Measurements from ENCODE around the gene CR1L.
"Not testable (repeated sequence)": the region's sequence is repeated elsewhere in the genome, so short reads cannot be mapped to it uniquely, and the experiment has no call there.

Gene CR1L

DNA sequence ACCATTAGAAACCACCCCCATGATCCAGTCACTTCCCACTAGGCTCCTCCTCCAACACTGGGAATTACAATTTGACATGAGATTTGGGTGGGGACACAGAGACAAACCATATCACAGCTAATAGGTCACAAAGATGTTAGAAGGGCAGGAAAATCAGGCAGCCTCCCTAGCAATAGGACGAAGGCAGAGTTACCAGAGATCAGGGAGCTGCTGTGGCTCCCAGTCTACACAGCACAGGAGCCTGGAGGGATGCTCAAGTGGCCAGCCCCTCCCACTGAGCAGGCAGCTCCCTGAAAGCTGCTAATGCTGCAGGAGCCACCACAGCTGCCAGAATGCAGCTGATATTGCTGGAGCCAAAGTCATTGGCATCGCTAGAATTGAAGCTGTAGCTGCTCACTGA lies 51.0 kb downstream of the CR1L start:
- DNase-seq, result no peak
- TF ChIP-seq GATA1 (IDR thresholded peaks at IDR 0.05; ENCODE audit: low read depth, low read length) (no peak), POLR2A (IDR thresholded peaks at IDR 0.05; ENCODE audit: low read length) (no peak)

DNA sequence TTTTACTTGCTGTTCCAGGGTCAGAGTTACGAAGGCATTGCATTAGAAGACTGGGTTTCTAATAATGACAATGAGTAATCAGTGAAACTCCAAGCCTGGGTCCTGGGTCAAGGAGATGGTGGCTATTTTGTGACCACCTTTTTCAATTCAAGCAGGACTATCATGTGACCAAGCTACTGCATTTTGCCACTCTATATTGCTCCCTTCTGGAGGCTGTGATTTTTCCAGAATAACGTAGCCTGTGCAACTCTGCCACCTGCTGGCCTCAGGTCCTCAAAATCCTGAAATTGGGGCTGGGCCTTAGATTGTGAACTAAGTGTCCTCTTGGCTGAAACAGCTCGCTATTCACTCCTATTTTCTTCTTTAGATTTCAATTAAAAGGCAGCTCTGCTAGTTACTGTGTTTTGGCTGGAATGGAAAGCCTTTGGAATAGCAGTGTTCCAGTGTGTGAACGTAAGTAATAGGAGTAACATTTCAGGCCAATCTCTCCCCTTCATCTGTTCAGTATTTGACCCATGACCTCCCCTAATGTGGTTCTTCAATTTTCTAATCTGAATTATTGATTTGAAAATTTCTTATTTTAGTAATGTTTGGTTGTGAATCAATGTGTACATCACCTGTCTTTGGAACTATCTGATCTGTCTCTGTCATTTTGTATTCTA lies 54.0 kb downstream of the CR1L start:
- peak; percentile 68 to 83 for DNase-seq
- TF ChIP-seq GATA1 (IDR thresholded peaks at IDR 0.05; ENCODE audit: low read depth, low read length), result no peak

DNA sequence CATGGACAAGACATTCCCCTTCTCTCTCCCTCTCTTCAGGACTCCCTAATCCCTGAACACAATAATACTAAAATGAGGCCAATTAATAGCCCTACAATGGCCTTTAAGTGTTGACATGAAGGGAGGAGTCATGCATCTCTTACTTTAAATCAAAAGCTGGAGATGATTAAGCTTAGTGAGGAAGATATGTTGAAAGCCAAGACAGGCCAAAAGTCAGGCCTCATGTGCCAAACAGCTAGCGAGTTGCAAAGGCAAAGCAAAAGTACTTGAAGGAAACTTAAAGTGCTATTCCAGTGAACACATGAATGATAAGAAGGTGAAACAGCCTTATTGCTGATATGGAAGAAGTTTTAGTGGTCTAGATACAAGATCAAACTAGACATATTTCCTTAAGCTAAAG lies 57.4 kb downstream of the CR1L start:
- no peak for DNase-seq
- TF ChIP-seq POLR2A (IDR thresholded peaks at IDR 0.05; ENCODE audit: low read length), result no peak

DNA sequence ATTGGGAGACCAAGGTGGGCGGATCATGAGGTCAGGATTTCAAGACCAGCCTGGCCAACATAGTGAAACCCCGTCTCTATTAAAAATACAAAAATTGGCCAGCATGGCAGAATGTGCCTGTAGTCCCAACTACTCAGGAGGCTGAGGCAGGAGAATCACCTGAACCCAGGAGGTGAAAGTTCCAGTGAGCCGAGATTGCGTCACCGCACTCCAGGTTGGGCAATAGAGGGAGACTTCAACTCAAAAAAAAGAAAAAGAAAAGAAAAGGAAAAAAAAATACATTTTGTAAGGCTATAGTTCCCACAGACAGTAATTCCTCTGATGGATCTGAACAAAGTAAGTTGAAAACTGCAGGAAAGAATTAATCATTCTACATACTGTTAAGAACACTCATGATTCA lies 58.8 kb downstream of the CR1L start:
- TF ChIP-seq POLR2A (IDR thresholded peaks at IDR 0.05; ENCODE audit: low read length), result no peak
- TF ChIP-seq GATA1 (IDR thresholded peaks at IDR 0.05; ENCODE audit: low read depth, low read length), result no peak
- no peak for DNase-seq

DNA sequence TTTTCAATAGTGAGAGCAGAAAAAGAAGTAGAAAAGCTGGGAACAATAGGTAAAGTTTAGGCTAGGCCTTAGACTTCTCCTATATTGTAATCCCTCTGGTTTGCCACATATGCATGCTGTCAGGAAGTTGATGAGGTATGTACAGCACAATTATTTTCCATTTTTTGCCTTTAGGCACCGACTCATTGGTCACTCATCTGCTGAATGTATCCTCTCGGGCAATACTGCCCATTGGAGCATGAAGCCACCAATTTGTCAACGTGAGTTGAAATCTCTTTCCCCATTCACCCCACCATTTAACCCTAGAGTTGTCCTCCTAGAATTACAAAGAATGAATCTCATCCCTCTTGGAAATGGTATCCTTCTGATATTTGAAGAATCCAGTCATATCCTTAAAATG lies 63.1 kb downstream of the CR1L start:
- not testable (repeated sequence) for DNase-seq

DNA sequence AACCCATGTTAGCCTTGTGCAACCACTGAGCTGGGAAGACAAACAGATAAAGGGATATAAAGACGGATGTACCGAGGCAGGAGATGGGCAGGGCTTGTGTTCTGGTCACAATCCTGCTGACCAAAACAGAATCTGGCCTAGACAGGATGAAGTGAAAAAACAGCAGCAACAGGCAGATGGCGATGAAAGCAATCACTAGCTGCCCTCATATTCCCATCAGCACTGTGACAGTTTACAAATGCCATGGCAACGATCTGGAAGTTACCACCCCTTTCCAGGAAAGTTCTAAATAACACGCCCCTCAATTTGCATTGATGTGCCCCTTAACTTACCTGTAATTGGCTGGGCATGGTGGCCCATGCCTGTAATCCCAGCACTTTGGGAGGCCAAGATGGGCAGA lies 66.4 kb downstream of the CR1L start:
- DNase-seq, result peak; percentile 35 to 47
- TF ChIP-seq POLR2A (IDR thresholded peaks at IDR 0.05; ENCODE audit: low read length) (no peak), GATA1 (IDR thresholded peaks at IDR 0.05; ENCODE audit: low read depth, low read length) (no peak)

DNA sequence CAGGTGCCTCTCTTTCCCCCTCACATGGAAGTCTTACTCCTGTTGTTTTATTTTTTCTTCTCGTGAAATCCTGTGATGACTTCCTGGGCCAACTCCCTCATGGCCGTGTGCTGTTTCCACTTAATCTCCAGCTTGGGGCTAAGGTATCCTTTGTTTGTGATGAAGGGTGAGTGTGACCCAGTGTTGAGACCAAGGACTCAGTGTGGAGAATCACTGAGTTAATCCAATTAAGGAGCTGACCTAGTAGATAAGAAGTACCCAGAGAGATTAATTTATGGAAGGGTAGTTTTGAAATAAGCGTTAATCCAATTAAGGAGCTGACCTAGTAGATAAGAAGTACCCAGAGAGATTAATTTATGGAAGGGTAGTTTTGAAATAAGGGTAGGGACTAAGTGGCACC lies 67.8 kb downstream of the CR1L start:
- not testable (repeated sequence) for DNase-seq

DNA sequence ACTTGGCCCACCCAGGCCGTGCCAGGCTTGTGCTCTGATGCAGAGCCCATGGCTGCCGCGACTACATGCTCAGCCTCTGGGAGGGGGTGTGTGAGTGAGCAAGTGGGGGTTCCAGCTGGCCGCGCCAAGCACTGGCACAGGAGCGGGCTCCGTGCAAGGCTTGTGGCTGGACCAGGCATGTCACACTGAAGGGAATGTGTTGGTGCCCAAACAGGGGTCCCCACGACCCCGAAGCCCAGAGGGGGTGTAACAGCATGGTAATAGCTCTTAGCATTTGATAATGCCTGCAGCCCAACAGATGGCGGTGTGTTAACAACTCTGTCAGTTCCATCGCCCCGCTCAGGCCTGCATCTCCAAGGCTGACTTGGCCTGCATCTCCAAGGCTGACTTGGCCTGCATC lies 68.6 kb downstream of the CR1L start:
- DNase-seq, result no peak
- TF ChIP-seq GATA1 (IDR thresholded peaks at IDR 0.05; ENCODE audit: low read depth, low read length) (no peak), POLR2A (IDR thresholded peaks at IDR 0.05; ENCODE audit: low read length) (no peak)

DNA sequence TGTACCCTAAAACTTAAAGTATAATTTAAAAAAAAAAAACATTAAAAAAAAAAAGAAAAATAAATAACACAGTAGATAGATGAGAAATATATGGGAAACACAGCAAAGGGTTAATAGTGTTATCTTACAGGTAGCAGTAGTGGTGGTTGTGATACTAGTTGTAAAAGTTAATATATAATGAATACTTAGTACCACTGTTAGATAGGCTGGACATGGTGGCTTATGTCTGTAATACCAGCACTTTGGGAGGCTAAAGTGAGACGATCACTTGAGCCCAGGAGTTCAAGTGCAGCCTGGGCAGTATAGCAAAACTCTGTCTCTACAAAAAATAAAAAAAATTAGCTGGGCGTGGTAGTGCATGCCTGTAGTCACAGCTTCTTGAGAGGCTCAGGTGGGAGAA lies 74.3 kb downstream of the CR1L start:
- TF ChIP-seq POLR2A (IDR thresholded peaks at IDR 0.05; ENCODE audit: low read length), result no peak
- TF ChIP-seq GATA1 (IDR thresholded peaks at IDR 0.05; ENCODE audit: low read depth, low read length), result no peak

DNA sequence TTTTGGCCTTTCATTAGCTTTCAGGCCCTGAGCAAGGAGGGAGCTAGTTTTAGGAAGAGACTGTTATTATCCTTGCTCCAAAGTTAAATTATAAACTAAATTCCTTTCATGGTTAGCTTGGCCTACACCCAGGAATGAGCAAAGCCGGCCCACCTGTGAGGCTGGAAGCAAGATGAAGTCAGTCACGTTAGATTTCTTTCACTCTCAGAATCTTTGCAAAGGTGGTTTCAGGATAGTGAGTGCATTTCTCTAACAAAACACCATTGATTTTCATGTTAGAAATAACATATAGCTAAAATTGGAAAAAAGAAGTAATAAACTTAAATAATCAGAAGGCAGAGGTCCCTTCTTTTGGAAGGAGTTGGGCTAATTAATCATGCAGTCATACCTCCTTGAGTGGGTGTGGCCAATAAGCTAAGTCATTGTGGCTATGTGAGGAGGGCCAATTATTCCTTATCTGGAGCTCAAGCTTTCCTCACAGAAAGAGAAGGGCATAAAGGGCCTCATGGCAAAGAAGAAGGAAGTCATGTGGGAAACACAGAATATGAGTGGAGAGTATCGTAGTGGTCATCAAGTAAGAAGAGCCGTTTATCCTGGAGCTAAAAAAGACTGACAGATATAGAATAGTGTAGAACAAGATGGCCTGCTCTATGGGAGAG lies 83.4 kb downstream of the CR1L start:
- peak; percentile 57 to 77 for DNase-seq

More for the DNA sequence above, 74.3 kb downstream of the CR1L start:
- DNase-seq, result no peak

DNA sequence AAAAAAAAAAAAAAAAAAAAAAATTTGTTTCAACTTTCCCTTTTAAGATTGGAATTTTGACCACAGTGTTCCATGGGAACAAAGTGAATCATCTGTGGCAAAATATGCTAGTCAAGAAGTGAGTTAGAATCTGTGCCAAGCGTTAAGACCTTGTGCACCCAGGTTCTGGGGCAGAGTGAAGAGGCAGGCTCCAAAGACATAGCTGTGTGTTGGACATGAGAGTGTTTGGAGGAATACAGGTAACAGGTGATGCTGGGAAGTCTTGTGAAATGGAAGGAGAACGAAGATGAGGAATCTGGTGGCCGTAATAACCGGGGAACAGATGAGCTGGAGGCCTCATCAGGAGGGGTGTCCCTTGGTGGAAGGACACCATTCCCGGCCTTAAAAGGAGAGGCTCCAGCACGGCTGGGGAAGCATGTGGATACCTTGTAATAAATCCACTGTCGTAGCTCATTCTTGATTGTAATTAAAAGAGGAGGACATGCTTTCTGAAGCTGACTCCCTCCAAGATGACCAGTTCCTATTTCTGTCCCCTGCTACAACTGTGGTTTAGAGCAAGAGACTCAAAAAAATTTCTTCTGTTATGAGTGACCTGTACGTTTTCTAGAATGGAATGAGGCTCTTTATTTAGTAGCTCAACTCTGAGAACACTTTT lies 92.7 kb downstream of the CR1L start:
- not testable (repeated sequence) for DNase-seq

DNA sequence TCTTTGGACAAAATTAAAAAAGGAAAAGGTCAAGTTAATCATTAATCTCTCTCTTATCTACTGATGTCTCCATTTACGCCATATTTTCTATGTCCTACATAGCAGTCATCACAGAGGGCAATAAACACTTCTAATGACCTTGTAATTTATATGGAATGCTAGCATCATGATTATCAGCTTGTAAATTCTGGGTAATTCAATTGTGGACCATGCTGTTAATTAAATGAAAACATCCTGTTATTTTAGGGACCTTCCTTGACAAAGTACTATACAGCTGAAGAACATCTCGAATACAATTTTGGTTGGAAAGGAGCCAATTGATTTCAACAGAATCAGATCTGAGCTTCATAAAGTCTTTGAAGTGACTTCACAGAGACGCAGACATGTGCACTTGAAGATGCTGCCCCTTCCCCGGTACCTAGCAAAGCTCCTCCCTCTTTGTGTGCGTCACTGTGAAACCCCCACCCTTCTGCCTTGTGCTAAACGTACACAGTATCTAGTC lies 93.3 kb downstream of the CR1L start:
- DNase-seq, result not testable (repeated sequence)

DNA sequence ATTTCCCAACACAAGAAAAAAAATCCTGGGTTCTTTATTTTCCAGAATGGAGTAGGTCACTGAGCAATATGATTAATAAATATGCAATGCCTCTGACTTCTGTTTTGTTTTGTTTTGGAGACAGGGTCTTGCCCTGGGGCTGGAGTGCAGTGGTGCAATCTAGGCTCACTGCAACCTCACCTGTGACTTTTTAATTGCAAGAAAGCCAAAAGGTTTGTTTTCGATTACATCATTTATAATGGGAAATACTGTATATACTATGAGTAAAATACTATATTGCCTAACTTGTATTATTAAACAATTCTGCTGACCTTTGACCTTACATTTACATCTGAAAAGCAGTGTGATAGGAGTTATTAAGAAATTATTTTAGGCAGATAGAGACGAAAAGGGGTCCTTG lies 95.3 kb downstream of the CR1L start:
- no peak for TF ChIP-seq GATA1 (IDR thresholded peaks at IDR 0.05; ENCODE audit: low read depth, low read length)
- no peak for TF ChIP-seq POLR2A (IDR thresholded peaks at IDR 0.05; ENCODE audit: low read length)
- no peak for DNase-seq

DNA sequence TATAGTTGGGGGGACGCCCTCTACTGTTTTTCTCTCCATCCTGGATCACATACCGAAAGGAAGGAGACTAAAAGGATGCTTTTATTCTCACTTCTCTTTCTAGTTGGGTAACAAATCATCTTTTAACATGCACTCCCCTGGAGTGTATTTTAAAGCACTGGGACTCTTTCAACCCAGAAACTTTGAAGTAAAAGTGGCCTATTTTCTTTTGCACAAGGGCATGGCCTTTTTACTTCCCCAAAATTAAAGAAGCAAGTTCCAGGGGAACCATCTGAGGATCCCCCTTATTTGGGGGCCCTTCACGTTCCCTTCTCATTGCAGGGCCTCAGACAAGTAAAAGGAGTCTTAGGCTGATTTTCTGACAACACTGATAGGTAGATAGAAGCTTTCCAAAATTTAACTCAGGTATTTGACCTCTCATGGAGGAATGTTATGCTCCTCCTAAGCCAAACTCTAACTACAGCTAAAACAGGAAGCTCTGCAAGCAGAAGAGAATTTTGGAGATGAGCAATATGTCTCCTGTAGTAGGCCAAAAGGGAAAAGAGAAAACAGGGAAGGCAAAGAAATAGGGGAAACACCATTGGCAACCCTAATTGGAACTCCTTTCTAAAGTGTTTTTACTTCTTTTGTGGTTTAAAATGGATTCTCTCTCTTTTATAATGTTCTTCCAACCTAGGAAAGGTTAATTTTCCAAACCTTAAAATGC lies 98.1 kb downstream of the CR1L start:
- DNase-seq, result no peak
- TF ChIP-seq POLR2A (IDR thresholded peaks at IDR 0.05; ENCODE audit: low read length) (no peak), GATA1 (IDR thresholded peaks at IDR 0.05; ENCODE audit: low read depth, low read length) (no peak)

DNA sequence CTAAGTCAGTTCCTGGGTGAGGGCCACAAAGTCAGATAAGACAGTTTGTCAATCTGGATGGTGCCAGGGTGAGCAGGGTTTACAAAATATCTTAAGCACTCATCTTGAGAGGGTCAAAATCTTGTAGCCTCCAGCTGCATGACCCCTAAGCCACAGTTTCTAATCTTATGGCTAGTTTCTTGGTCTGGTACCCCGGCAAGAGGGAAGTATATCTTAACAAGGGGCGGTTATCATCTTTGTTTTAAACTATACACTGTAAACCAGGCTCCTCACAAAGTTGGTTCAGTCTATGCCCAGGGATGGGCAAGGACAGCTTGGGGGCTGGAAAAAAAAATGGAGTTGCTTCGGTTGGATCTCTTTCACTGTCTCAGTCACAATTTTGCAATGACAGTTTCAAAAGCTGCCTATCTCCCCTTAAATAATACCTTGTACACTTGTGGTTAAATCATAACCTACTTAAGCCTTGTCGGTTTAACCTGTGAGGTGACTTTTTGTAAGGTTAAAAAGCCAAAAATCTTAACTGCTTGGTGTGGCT lies 99.1 kb downstream of the CR1L start:
- TF ChIP-seq POLR2A (IDR thresholded peaks at IDR 0.05; ENCODE audit: low read length) (no peak), GATA1 (IDR thresholded peaks at IDR 0.05; ENCODE audit: low read depth, low read length) (no peak)
- DNase-seq, result peak in 1 of 2 experiments; percentile 60

All from erythroblast (primary cell).